WTC11 (cell line): ENCODE results near the gene CTNND2. TPM values are rescaled to one million over a fixed set of nuclear protein-coding genes. Genes with fewer than 3 reads are reported as not detected.

Experiments
- ATAC-seq: fragments of 200-7000 bp; cut with Tn5 transposase; 2 replicates; pipeline ENCODE4 v1.10.0; 2021; ENCODE audit warnings: mild to moderate bottlenecking, moderate library complexity
- CTCF ChIA-PET: fragments of 300-600 bp; sonication (Branson Sonifier 250); formaldehyde crosslinking; loops from one replicate; lab custom pipeline; 2021; ENCODE audit warnings: antibody characterized with exemption; lab: Charles Lee
- POLR2A ChIA-PET: fragments of 350-600 bp; sonication (Branson Sonifier 250); formaldehyde crosslinking; loops from one replicate; lab custom pipeline; 2021; ENCODE audit warnings: antibody characterized with exemption; lab: Charles Lee
- DNase-seq: peaks from one replicate; pipeline ENCODE4 v3.0.0; 2021; ENCODE audit warnings: low spot score
- H3K27ac Mint-ChIP-seq: 2 replicates; pipeline ENCODE4 v1.8.0; 2021; ENCODE audit warnings: mixed read lengths
- H3K27me3 Mint-ChIP-seq: 2 replicates; pipeline ENCODE4 v1.8.0; 2021; ENCODE audit warnings: low read depth, mild to moderate bottlenecking, moderate library complexity, mixed read lengths
- H3K36me3 Mint-ChIP-seq: 2 replicates; pipeline ENCODE4 v1.8.0; 2021; ENCODE audit warnings: mixed read lengths
- H3K4me1 Mint-ChIP-seq: 2 replicates; pipeline ENCODE4 v1.8.0; 2022; ENCODE audit warnings: mixed read lengths
- H3K4me3 Mint-ChIP-seq: 2 replicates; pipeline ENCODE4 v1.8.0; 2021; ENCODE audit warnings: mild to moderate bottlenecking, moderate library complexity, mixed read lengths
- H3K9me3 Mint-ChIP-seq: 2 replicates; pipeline ENCODE4 v1.8.0; 2021; ENCODE audit warnings: mixed read lengths
- ATF1 ChIP-seq: sonication (generic); formaldehyde crosslinking; IDR thresholded peaks from 2 replicates; pipeline ENCODE4 v1.8.1; 2023; ENCODE audit warnings: mild to moderate bottlenecking, moderate library complexity, missing genetic modification reagents
- E2F4 ChIP-seq: sonication (generic); formaldehyde crosslinking; IDR thresholded peaks from 2 replicates; pipeline ENCODE4 v1.8.1; 2022; ENCODE audit warnings: low read depth, mild to moderate bottlenecking, moderate library complexity, missing genetic modification reagents, borderline replicate concordance
- ELF4 ChIP-seq: sonication (generic); formaldehyde crosslinking; IDR thresholded peaks from 2 replicates; pipeline ENCODE4 v1.8.1; 2022; ENCODE audit warnings: low read depth, mild to moderate bottlenecking, moderate library complexity, missing genetic modification reagents
- ESRRA ChIP-seq: sonication (generic); formaldehyde crosslinking; IDR thresholded peaks from 2 replicates; pipeline ENCODE4 v1.8.1; 2022; ENCODE audit warnings: mild to moderate bottlenecking, missing genetic modification reagents, borderline replicate concordance
- FOXP1 ChIP-seq: sonication (generic); formaldehyde crosslinking; IDR thresholded peaks from 2 replicates; pipeline ENCODE4 v1.8.0; 2022; ENCODE audit warnings: missing genetic modification reagents, mild to moderate bottlenecking, moderate library complexity, borderline replicate concordance
- HMGA2 ChIP-seq: fragments of 250-450 bp; sonication (Bioruptor Pico); IDR thresholded peaks from 2 replicates; pipeline ENCODE4 v1.4.0; 2021; ENCODE audit warnings: mild to moderate bottlenecking, moderate library complexity
- IRF1 ChIP-seq: sonication (generic); formaldehyde crosslinking; IDR thresholded peaks from 2 replicates; pipeline ENCODE4 v1.8.0; 2023; ENCODE audit warnings: missing genetic modification reagents
- IRF2 ChIP-seq: sonication (generic); formaldehyde crosslinking; IDR thresholded peaks from 2 replicates; pipeline ENCODE4 v1.8.0; 2022; ENCODE audit warnings: low read depth, missing genetic modification reagents, borderline replicate concordance
- JAZF1 ChIP-seq: fragments of 250-450 bp; sonication (Bioruptor Pico); IDR thresholded peaks from 2 replicates; pipeline ENCODE4 v1.9.0; 2021; ENCODE audit warnings: moderate library complexity, mild to moderate bottlenecking, inconsistent platforms
- JUN ChIP-seq: sonication (generic); formaldehyde crosslinking; IDR thresholded peaks from 2 replicates; pipeline ENCODE4 v1.8.0; 2023; ENCODE audit warnings: mild to moderate bottlenecking, missing genetic modification reagents
- MXD4 ChIP-seq: fragments of 250-450 bp; sonication (Bioruptor Pico); IDR thresholded peaks from 2 replicates; pipeline ENCODE4 v1.8.0; 2021; ENCODE audit warnings: mild to moderate bottlenecking, moderate library complexity, borderline replicate concordance
- SMAD4 ChIP-seq: sonication (generic); formaldehyde crosslinking; IDR thresholded peaks from 2 replicates; pipeline ENCODE4 v1.8.0; 2022; ENCODE audit warnings: mild to moderate bottlenecking, missing genetic modification reagents
- TCF7 ChIP-seq: sonication (generic); formaldehyde crosslinking; IDR thresholded peaks from 2 replicates; pipeline ENCODE4 v1.8.0; 2022; ENCODE audit warnings: mild to moderate bottlenecking, low read depth, missing genetic modification reagents, moderate library complexity
- TEAD1 ChIP-seq: sonication (generic); formaldehyde crosslinking; IDR thresholded peaks from 2 replicates; pipeline ENCODE4 v1.8.0; 2022; ENCODE audit warnings: mild to moderate bottlenecking, missing genetic modification reagents
- TEAD4 ChIP-seq: sonication (generic); formaldehyde crosslinking; IDR thresholded peaks from 2 replicates; pipeline ENCODE4 v1.8.0; 2022; ENCODE audit warnings: mild to moderate bottlenecking, missing genetic modification reagents
- ZNF138 ChIP-seq: sonication (generic); formaldehyde crosslinking; conservative IDR thresholded peaks from 2 replicates; pipeline ENCODE4 v1.8.1; 2022; ENCODE audit warnings: mild to moderate bottlenecking, moderate library complexity, missing genetic modification reagents
- ZNF219 ChIP-seq: sonication (generic); formaldehyde crosslinking; IDR thresholded peaks from 2 replicates; pipeline ENCODE4 v1.8.0; 2023; ENCODE audit warnings: missing genetic modification reagents, mild to moderate bottlenecking, borderline replicate concordance
- ZNF232 ChIP-seq: sonication (generic); formaldehyde crosslinking; IDR thresholded peaks from 2 replicates; pipeline ENCODE4 v1.8.0; 2022; ENCODE audit warnings: mild to moderate bottlenecking, missing genetic modification reagents
- ZNF263 ChIP-seq: sonication (generic); formaldehyde crosslinking; IDR thresholded peaks from 2 replicates; pipeline ENCODE4 v1.8.1; 2022; ENCODE audit warnings: low read depth, mild to moderate bottlenecking, moderate library complexity, missing genetic modification reagents
- ZNF396 ChIP-seq: fragments of 250-450 bp; sonication (Bioruptor Pico); IDR thresholded peaks from 2 replicates; pipeline ENCODE4 v1.8.0; 2021; ENCODE audit warnings: mild to moderate bottlenecking, moderate library complexity, borderline replicate concordance
- ZNF425 ChIP-seq: fragments of 250-450 bp; sonication (Bioruptor Pico); conservative IDR thresholded peaks from 2 replicates; pipeline ENCODE4 v1.9.0; 2021; ENCODE audit warnings: mild to moderate bottlenecking
- total RNA-seq: library from RNA; stranded (reverse); gene quantifications from 3 replicates; pipeline ENCODE4 v1.2.3, GENCODE V29; 2021
- TF ChIP-seq, protein P1 (sequence below): sonication (generic); formaldehyde crosslinking; conservative IDR thresholded peaks from 2 replicates; pipeline ENCODE4 v1.8.1; 2023; ENCODE audit warnings: mild to moderate bottlenecking, low read depth, missing genetic modification reagents, moderate library complexity

Gene CTNND2
- total RNA-seq, 1 experiment from 2014 or later, result 11.9 TPM

GRCh38 chr5:11334404-11334803 lies 569.8 kb downstream of the CTNND2 start:
- Mint-ChIP-seq H3K4me3 (no peak overlapping the region), H3K27me3 (peaks cover 2% of the 10 kb centered on the region; the same call in 1 of the 2 replicates), H3K27ac (no peak overlapping the region), H3K36me3 (peaks cover 2% of the 10 kb centered on the region; the same call in 1 of the 2 replicates), H3K9me3 (peaks cover 10% of the 10 kb centered on the region), H3K4me1 (peaks cover 7% of the 10 kb centered on the region)
- TF ChIP-seq HMGA2 (no peak), JAZF1 (CRISPR knock-in tag) (no peak), E2F4 (no peak), FOXP1 (CRISPR knock-in tag) (no peak), ZNF263 (CRISPR knock-in tag) (no peak), ZNF396 (CRISPR knock-in tag) (no peak), IRF1 (CRISPR knock-in tag) (no peak), TEAD1 (CRISPR knock-in tag) (no peak), MXD4 (CRISPR knock-in tag) (no peak)
- CTCF ChIA-PET, result no interaction called here
- DNase-seq (no peak), ATAC-seq (no peak)
- POLR2A ChIA-PET, result no interaction called here

DNA sequence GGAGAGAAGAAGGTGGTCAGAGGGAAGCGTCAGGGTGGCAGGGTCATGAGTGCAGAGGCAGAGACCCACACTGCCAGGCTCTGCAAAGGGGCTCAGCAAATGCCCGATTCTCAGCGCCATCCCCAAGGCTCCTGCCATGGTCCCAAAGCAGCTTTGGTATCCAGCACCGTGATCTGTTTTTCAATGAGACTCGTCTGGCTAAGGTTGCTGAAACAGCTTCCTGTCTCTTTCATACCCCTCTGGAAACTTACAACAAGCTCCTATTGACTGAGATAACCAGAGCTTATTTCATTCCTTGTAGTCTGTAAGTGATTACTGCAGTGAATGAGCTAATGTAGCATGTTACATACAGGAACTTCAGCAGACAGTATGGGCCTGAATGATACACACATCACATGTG lies 574.6 kb downstream of the CTNND2 start:
- CTCF ChIA-PET, result no interaction called here

More for the DNA sequence above, 574.6 kb downstream of the CTNND2 start:
- Mint-ChIP-seq H3K9me3 (no peaks in the 10 kb centered on the region), H3K4me3 (no peak overlapping the region), H3K4me1 (peaks cover 7% of the 10 kb centered on the region), H3K36me3 (no peaks in the 10 kb centered on the region), H3K27me3 (peaks cover 2% of the 10 kb centered on the region; the same call in 1 of the 2 replicates), H3K27ac (no peak overlapping the region)
- ATAC-seq (no peak), DNase-seq (no peak)
- POLR2A ChIA-PET, result interaction anchor here (0.6 kb wide), 1 partner anchor 540 kb away, joined by 4 read pairs; no protein-coding TSS in a partner anchor
- TF ChIP-seq ESRRA (CRISPR knock-in tag) (no peak), TCF7 (CRISPR knock-in tag) (no peak), ZNF425 (CRISPR knock-in tag) (no peak), TEAD4 (CRISPR knock-in tag) (no peak), ZNF138 (no peak), ZNF232 (CRISPR knock-in tag) (no peak), SMAD4 (CRISPR knock-in tag) (no peak), IRF2 (no peak), ELF4 (CRISPR knock-in tag) (no peak), ZNF219 (CRISPR knock-in tag) (no peak), JUN (CRISPR knock-in tag) (no peak), ATF1 (CRISPR knock-in tag) (no peak)
- TF ChIP-seq, protein P1, sequence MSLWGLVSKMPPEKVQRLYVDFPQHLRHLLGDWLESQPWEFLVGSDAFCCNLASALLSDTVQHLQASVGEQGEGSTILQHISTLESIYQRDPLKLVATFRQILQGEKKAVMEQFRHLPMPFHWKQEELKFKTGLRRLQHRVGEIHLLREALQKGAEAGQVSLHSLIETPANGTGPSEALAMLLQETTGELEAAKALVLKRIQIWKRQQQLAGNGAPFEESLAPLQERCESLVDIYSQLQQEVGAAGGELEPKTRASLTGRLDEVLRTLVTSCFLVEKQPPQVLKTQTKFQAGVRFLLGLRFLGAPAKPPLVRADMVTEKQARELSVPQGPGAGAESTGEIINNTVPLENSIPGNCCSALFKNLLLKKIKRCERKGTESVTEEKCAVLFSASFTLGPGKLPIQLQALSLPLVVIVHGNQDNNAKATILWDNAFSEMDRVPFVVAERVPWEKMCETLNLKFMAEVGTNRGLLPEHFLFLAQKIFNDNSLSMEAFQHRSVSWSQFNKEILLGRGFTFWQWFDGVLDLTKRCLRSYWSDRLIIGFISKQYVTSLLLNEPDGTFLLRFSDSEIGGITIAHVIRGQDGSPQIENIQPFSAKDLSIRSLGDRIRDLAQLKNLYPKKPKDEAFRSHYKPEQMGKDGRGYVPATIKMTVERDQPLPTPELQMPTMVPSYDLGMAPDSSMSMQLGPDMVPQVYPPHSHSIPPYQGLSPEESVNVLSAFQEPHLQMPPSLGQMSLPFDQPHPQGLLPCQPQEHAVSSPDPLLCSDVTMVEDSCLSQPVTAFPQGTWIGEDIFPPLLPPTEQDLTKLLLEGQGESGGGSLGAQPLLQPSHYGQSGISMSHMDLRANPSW (CRISPR knock-in tag), result no peak
